Hematopoietic multipotent progenitor cell treated with erythropoietin and hydrocortisone succinate and interleukin-3 and kit ligand, for 8 days (in vitro differentiated cells): ENCODE measurements around the gene TUBGCP6.

Experiments used
- DNase-seq: peaks from one replicate; pipeline ENCODE4 v3.0.0-alpha.2; 2015

TUBGCP6 gene

DNA sequence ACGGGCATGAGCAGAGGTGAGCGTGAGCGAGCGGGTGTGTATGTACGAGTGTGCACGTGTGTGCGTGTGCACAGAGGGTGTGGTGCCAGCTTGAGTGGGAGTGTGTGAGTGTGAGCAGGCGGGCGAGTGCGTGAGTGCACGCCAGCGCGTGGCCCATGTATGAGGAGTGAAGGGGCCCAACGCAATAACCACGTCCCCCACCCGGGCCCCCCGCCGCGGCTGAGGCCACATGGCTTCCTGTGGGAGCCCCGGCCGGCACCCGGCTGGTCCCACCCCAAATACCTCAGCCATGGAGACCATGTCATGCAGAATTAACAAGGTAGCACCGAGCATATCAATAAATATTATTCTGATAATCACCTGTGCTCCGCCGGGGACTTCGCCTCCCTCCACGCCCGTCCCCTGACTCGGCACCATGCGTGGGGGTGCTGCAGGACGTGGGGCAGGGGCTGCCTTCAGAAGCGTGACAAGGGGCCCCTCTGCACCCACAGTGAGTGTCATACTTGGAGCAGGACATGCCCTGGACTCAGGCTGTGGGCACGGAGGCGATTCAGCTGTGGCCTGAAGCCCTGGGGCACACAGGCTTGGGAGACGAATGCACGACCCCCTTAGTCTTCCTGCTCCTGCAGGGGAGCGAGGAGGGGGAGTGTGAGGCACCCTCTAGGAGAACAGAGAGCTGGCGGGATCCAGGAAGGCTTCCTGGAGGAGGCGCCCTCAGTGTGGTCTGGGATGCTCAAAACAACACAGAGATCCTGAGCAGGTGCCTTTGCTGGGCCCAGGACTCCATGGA, 64.7 kb downstream of the TUBGCP6 start:
- DNase-seq, result no peak

DNA sequence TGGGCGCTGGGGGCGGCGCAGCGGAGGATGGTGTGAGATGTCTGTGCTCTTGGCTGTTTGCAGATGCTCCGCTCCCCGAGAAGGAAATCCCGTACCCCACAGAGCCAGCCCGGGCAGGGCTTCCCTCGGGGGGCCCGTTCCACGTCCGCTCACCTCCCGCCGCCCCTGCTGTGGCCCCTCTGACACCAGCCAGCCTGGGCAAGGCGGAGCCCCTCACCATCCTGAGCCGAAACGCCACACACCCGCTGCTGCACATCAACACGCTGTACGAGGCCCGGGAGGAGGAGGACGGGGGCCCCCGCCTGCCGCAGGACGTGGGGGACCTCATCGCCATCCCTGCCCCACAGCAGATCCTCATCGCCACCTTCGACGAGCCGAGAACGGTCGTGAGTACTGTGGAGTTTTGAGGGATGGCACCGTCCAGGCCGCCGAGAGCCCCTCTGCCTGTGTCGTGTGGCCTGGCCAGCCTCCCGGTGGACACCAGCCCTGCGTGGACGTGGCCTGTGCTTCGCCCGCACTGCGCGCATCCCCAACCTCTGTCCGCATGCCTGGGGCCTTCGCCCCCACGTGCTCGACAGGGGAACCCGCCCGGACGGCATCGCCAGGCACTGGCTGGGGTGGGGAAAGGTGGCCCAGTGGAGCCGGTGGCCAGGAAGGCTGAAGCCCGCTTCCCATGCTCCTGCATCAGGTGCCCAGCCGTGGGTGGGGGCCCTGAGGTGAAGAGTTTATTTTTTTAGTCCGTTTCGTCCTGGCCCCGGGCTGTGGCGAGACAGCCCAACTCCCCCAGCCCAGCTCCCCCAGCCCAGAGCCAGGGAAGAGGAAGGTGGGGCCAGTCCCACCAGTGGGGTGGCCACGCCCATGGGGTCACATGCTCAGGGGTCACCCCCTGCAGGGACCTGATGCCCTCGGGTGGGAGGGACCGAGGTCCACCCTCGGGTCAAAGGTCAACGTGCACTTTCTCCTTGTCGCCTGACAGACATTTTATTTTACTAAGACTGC, 65.7 kb downstream of the TUBGCP6 start:
- no peak for DNase-seq

DNA sequence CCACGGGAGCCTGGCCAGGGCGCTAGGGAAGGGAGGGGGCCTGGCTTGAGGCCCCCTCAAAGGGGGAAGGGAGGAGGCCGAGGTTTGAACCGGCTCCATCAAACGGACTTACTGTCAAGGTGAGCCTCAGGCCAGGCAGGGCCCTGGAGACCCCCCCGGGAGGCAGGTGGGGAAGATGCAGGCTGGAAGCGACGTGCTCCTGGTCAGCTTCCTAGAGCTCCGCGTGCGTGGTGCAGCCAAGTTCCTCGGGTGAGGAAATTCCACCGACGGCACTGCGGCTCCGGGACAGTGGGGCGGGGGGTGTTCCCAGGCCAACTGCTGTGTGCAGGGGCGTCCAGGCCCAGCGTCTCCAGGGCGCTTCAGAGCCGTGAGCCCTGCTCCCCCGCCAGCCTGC, 66.4 kb downstream of the TUBGCP6 start:
- no peak for DNase-seq

DNA sequence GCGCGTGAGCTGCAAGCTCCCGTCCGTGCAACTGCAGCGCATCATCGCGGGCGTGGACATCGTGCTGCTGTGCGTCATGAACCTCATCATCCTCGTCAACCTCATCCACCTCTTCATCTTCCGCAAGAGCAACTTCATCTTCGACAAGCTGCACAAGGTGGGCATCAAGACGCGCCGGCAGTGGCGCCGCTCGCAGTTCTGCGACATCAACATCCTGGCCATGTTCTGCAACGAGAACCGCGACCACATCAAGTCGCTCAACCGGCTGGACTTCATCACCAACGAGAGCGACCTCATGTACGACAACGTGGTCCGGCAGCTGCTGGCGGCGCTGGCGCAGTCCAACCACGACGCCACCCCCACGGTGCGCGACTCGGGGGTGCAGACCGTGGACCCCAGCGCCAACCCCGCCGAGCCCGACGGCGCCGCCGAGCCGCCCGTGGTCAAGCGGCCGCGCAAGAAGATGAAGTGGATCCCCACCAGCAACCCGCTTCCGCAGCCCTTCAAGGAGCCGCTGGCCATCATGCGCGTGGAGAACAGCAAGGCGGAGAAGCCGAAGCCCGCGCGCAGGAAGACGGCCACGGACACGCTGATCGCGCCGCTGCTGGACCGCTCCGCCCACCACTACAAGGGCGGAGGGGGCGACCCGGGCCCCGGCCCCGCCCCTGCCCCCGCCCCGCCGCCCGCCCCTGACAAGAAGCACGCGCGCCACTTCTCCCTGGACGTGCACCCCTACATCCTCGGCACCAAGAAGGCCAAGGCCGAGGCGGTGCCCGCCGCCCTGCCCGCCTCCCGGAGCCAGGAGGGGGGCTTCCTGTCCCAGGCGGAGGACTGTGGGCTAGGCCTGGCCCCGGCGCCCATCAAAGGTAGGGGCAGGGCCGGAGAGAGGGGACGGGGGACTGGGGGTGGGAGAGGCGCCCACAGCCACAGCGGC, 67.0 kb downstream of the TUBGCP6 start:
- DNase-seq, result no peak

DNA sequence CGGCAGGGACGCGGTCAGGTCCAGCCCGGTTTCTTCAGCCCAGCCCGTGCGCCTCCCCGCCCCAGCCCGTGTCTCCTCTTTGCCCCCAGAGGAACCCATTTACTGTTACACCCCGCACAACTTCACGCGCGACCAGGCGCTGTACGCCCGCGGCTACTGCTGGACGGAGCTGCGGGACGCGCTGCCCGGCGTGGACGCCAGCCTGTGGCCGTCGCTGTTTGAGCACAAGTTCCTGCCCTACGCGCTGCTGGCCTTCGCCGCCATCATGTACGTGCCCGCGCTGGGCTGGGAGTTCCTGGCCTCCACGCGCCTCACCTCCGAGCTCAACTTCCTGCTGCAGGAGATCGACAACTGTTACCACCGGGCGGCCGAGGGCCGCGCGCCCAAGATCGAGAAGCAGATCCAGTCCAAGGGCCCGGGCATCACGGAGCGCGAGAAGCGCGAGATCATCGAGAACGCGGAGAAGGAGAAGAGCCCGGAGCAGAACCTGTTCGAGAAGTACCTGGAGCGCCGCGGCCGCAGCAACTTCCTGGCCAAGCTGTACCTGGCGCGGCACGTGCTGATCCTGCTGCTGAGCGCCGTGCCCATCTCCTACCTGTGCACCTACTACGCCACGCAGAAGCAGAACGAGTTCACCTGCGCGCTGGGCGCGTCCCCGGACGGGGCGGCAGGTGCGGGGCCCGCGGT, 67.8 kb downstream of the TUBGCP6 start:
- no peak for DNase-seq

DNA sequence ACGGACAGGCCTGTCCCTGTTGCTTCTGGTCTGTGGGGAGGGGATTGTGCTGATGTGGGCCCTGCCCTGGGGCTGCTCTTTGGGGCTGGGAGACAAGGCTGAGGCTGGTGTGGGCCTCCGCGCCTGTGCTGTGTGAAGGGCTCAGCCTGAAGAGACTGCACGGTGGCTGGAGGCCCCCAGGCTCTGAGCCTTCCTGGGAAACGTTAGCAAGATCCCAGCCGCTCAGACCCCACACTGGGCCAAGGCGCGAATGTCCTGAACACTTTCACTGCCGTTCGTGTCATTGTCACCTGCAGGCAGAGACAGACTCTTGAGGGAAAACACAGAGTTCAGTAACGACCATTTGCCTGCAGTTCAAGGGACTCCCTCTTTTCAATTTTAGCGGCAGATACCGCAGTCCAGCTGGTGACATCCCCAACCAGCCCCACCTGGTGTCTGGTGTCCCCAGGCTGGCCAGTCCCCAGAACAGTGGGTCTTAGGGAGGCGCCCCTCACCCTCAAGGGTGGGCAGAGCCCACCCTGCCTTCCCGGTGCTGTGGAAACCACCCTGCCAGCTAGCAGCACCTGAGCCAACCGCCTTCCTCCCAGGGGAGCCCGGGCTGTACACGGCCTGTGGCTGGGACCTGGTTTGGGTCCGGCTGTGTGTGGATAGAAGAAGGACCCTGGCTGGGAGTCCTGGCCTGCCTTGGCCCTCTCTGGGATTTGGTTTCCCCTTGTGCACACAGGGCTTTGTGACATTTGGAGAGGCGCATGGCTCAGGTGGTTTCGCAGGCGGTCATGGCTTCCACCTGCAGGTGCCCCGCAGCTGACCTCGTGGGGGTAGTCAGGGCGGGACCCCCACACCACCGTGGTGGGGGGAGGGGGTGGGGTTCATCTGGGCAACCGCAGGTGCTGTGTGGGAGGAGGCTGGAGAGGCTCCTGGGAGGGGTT, 68.6 kb downstream of the TUBGCP6 start:
- DNase-seq, result no peak

DNA sequence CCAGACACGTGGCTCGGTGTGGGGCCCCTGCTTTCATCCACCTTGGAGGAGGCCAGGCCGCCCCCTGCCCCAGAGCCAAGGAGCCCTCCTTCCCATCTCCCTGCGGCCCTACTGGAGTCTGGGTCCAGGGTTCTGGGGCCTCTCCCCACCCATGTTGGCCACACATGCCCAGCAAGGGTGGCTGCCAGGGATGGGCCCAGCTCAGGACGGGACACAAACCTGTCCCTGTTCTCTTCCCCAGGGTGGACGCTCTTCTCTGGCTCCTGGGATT, 69.7 kb downstream of the TUBGCP6 start:
- DNase-seq, result no peak

DNA sequence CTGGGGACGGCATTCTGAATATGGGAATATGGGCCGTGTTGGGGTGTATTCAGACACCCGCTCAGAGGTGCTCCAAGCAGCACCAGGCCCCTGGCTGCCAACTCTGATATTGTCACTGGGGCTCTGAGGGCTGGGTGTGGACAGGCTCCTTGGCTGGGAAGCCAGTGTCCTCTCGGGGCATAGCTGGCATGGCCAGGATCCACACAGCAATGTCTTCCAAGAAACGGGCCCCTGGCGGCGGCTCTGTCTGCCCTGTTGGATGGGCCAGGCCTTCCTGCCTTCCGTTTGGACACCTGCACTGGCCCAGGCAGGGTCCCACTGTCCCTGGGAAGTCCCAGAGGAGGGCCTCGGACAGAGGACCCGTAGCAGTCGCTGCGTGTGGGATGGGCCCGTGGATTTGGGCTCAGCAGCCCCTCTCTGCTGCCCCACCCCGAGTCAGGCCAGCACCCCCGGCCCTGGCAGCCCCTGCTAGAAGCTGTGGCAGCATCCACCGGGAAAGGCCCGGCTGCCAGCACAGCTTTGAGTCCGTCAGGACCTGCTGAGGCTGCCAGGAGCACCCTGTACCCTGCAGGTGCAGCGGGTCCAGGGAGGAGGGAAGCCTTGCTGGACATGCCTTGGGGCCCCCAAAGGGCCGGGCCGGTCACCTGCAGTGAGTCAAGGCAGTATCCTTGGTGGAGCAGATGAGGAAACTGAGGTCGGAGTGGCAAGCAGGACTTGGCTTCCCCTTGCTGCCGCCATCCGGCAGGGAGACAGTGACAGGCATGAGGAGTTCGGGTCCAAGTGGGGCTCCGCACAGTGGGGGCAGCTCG, 70.2 kb downstream of the TUBGCP6 start:
- no peak for DNase-seq

DNA sequence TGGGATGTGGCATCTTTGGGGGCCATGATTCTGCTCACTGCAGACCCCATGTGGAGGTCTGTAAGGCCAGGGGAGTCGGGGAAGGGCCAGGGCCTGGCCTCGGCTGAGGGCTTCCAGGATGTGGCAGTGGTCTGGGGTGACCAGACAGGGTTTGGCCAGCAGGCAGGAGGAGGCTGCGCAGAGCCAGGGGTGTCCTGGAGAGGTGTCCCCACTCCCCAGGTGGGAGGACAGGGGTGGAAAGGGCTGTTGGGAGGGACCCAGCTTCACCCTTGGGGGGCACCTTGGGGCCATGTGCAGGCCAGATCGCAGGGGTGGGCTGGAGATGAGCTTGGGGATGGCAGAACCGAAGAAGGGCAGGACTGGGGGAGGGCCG, 70.9 kb downstream of the TUBGCP6 start:
- no peak for DNase-seq

DNA sequence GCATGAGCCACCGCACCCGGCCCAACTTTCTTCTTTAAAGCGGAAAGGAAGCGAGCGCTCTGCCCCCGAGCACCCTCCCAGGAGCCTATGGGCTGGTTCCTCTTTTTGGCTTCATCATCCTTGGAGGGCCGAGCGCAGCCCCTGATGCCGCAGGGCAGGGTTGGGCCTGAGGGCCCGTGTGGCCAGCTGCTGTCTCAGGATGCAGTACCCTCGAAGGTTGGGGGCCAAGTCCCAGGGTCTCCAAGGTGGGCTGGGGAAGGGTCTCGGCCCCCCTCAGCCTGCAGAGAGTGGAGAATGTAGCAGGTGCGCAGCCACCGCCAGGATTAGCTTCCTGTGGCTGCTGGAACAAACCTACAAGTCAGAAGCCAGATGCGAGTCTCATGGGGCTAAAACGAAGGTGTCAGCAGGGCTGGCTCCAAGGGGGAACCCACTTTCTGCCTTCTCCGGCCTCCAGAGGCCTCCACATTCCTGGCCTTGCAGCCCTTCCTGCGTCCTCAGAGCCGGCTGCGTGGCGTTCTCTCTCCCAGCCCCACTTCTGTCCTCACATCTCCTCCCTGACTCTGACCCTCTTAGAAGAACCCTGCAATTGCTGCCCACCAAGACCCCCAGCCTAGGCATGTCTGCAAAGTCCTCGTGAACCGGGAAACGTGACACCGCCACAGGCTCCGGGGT, 71.4 kb downstream of the TUBGCP6 start:
- DNase-seq, result no peak

DNA sequence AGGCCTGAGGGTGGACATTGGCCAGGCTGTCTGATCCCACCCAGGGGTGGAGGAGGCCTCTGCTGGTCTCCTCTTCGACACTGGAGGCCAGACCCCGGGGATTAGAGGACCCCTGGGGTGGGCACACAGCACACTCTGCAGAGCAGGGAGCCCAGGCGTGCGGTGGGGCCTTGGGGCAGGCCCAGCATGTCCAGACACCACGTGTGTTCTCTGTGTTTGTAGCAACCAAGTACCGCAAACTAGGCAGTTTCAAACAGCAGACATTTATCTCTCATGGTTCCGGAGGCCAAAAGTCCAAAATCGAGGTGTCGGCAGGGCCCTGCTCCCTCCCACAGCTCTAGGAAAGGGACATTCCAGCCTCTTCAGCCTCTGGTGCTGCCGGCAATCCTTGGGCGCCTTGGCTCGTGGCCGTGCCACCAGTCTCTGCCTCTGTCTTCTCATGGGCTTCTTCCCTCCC, 72.8 kb downstream of the TUBGCP6 start:
- no peak for DNase-seq

DNA sequence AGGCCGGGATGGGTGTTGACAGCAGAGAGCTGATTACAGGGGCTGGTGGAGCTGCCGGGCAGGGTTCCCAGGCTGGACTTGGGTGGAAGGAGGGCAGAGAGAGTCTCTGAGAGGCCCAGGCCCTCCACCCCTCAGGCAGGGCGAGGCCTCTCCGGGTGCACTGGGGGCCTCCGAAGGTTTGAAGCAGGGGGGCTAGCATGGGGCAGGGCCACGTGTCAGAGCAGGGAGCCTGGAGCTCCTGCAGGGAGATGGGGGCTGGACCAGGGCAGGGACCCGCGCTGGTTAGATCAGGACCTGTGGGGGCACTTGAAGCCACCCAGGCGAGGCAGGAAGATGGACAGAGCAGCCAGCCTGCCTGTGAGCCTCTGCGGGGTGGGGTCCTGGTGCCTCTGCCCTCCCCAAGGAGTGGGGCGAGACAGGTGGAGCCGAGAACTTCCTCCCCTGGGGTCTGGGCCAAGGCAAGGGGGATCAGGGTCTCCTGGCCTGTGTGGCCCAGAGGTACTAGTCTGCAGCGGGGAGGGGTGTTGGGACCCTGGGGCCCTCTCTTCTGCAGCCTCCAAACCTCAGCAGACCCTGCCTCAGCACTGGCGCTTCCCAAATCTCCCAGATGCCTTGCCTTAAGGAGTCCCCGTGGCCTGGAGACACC, 73.4 kb downstream of the TUBGCP6 start:
- no peak for DNase-seq

DNA sequence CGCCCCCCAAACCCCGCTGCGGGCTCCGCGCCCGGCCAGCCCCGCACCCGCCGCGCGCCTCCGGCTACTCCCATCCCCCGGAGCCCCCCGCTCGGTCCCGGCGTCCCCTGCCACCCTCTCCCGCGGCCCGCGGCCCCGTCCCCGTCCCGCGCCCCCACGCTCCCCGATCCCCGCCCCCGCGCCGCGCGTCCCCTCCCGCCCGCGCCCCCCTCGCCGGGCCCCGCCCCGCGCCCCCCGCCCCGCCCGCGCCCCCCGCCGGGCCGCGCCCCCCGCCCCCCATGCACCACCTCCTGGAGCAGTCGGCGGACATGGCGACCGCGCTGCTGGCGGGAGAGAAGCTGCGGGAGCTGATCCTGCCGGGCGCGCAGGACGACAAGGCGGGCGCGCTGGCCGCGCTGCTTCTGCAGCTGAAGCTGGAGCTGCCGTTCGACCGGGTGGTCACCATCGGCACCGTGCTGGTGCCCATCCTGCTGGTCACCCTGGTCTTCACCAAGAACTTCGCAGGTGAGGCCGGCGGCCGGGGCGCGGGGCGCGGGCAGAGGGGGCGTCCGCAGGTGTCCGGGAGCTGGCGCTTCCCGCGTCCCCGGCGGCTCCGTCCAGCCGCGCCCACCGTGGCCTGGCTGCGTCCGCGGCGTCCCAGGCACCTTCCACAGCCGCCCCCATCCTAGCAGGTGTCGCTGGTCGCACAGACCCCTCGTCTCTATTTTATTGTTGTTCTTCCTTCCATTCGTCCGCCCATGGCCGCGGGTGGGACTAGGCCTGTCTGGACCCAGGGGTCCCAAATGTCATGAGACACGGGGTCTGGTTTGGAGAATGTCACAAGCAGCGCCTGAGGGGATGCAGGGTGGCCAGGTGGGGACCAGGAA, 74.1 kb downstream of the TUBGCP6 start, which contains the start of gene PANX2:
PANX2 (plus strand) TSS at position 279 of the 866 bp plus-strand sequence; CDS start at position 279, 0 bp downstream.
- no peak for DNase-seq

DNA sequence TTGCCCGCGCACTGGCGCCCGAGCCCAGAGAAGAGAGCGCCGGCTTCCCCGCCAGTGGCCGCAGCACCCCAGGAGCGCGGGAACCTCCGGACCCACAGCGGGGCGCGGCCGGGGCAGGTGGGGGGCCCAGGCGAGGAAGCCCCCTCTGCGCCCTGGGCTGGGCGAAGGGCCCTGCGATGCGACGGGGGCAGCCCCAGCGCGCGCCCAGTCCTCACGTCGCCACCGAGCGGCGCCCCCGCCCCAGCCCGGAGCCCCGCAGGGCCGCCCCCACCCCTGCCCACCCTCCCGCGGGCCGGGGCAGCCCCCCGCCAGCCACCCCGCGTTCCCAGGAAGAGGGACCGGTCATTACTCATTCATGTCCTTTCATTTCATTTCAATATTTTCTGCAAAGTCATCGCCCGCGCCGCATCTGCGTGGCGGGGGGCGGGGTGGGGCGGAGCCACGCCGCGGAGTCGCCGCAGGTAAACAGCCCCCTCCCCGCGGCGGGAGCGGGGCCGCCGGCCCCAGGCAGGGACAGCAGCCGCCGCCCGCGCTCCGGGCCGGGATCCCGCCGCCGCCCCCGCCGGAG, 75.0 kb downstream of the TUBGCP6 start:
- DNase-seq, result no peak

DNA sequence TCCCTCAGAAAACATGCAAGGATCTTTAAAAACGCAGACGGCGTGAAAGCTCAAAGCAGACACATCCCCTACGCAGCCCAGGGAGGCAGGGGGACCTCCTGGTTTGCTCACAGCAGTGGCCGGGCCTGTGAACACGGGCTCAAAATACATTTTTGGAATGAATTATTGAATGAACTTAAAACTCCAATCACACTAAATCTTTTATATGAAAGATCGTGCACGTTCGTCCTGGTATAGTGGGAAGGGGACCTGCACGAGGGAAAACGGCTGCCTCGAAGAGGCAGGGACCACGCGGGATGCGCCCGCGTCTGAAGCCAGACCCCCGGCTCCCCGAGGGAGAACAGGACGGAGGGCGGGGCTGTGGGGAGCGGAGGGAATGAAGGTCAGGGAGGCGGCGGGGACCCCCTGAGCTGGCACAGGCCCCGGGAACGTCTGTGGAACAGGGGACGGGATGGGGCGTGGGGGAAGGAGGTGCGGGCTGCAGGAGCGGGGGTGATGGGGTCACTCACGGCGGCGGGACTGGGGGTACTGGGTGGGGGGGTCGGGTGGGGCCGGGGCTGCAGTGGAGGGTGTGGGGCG, 75.6 kb downstream of the TUBGCP6 start:
- DNase-seq, result no peak

DNA sequence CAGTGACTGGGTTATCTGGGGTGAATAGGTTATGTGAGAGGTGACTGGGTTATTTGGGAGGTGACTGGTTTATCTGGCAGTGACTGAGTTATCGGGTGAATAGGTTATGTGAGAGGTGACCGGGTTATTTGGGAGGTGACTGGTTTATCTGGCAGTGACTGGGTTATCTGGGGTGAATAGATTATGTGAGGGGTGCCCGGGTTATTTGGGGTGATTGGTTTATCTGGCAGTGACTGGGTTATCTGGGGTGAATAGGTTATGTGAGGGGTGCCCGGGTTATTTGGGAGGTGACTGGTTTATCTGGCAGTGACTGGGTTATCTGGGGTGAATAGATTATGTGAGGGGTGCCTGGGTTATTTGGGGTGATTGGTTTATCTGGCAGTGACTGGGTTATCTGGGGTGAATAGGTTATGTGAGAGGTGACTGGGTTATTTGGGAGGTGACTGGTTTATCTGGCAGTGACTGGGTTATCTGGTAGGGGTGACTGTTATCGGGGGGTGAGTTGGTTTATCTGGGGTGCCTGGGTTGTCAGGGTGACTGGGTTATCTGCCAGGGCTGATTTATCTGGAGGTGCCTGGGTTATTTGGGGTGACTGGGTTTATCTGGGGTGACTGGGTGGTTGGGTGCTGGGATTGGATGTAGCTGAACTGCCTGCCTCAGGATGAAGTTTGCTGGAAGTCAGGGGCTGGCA, 76.2 kb downstream of the TUBGCP6 start:
- peak; percentile 48 for DNase-seq
